Common myeloid progenitor, CD34-positive (primary cell): ENCODE data around the gene EFCAB3.
"Not testable (repeated sequence)": the region's sequence is repeated elsewhere in the genome, so short reads cannot be mapped to it uniquely, and the experiment has no call there.

Experiments
- CTCF ChIA-PET: fragments of 350-600 bp; sonication (Branson Sonifier 250); formaldehyde crosslinking; loops from one replicate; lab custom pipeline; 2021; ENCODE audit warnings: antibody characterized with exemption; lab: Charles Lee
- POLR2A ChIA-PET: fragments of 350-600 bp; sonication (Branson Sonifier 250); formaldehyde crosslinking; loops from one replicate; lab custom pipeline; 2021; ENCODE audit warnings: antibody characterized with exemption; lab: Charles Lee
- DNase-seq, 3 donors: peaks; one replicate each; pipeline versions ENCODE4 v3.0.0 to v3.0.0-alpha.2; 2013
- H3K27ac ChIP-seq, 2 experiments: 1 replicate in 1 of 2; 2 replicates in 1 of 2; pipeline ENCODE4 v1.7.0; 2013; ENCODE audit warnings: inconsistent platforms in 2 of 2, low read length in 2 of 2, mild to moderate bottlenecking in 2 of 2, low read depth in 1 of 2, moderate library complexity in 1 of 2; ENCODE audit not compliant: severe bottlenecking in 2 of 2, insufficient read depth in 1 of 2, poor library complexity in 1 of 2
- H3K27me3 ChIP-seq, 5 experiments: replicated peaks in 2 of 5; 1 replicate in 3 of 5; 2 replicates in 2 of 5; pipeline versions ENCODE4 v1.6.1 to v1.7.0; 2013; ENCODE audit warnings: low read length in 4 of 5, mild to moderate bottlenecking in 2 of 5, moderate library complexity in 2 of 5, inconsistent platforms in 1 of 5; ENCODE audit not compliant: insufficient read depth in 5 of 5, control insufficient read depth in 4 of 5
- H3K36me3 ChIP-seq, 4 experiments: 1 replicate in 2 of 4; 2 replicates in 2 of 4; pipeline versions ENCODE4 v1.6.1 to v1.7.0; 2013; ENCODE audit warnings: low read length in 3 of 4, control low read depth in 1 of 4, mild to moderate bottlenecking in 1 of 4; ENCODE audit not compliant: control insufficient read depth in 4 of 4, insufficient read depth in 4 of 4
- H3K4me1 ChIP-seq, 4 experiments: 1 replicate in 3 of 4; 2 replicates in 1 of 4; pipeline versions ENCODE4 v1.6.1 to v1.7.1; 2013; ENCODE audit warnings: low read length in 3 of 4, mild to moderate bottlenecking in 3 of 4, control low read depth in 1 of 4, inconsistent platforms in 1 of 4, moderate library complexity in 1 of 4; ENCODE audit not compliant: control insufficient read depth in 4 of 4, insufficient read depth in 4 of 4; ENCODE audit errors: control extremely low read depth in 1 of 4
- H3K4me3 ChIP-seq, 7 experiments: 1 replicate in 4 of 7; 2 replicates in 3 of 7; pipeline versions ENCODE4 v1.5.1 to v1.7.0; 2013; ENCODE audit warnings: mild to moderate bottlenecking in 7 of 7, low read length in 6 of 7, moderate library complexity in 6 of 7, inconsistent platforms in 2 of 7, low read depth in 2 of 7, control low read depth in 1 of 7; ENCODE audit not compliant: insufficient read depth in 4 of 7, control insufficient read depth in 1 of 7; ENCODE audit errors: extremely low read depth in 1 of 7
- H3K9me3 ChIP-seq, 5 experiments: 1 replicate in 4 of 5; 2 replicates in 1 of 5; pipeline versions ENCODE4 v1.6.1 to v1.7.1; 2013; ENCODE audit warnings: low read length in 4 of 5, mild to moderate bottlenecking in 2 of 5, inconsistent platforms in 1 of 5, low read depth in 1 of 5, moderate library complexity in 1 of 5; ENCODE audit not compliant: control insufficient read depth in 4 of 5, insufficient read depth in 2 of 5; ENCODE audit errors: control extremely low read depth in 1 of 5
- WGBS: methylation state at CpG from one replicate; pipeline ENCODE4 v1.1.5; 2013; ENCODE audit not compliant: insufficient coverage; 5-methylcytosine and 5-hydroxymethylcytosine counted together

Gene EFCAB3

GRCh38 chr17:62392908-62393307 lies 12.6 kb downstream of the EFCAB3 start:
- peaks cover 0 to 14% (median 12%) of the 10 kb centered on the region in 4 experiments for H3K4me1 ChIP-seq
- H3K27ac ChIP-seq: no peak overlapping the region
- ChIA-PET POLR2A (no interaction called here), CTCF (no interaction called here)
- no peak for DNase-seq
- H3K36me3 ChIP-seq: no peaks in the 10 kb centered on the region
- no peaks in the 10 kb centered on the region for H3K27me3 ChIP-seq
- no CpG with 5 or more reads among the region's 1 CpG for WGBS
- no peak overlapping the region for H3K4me3 ChIP-seq
- no peaks in the 10 kb centered on the region for H3K9me3 ChIP-seq

- POLR2A ChIA-PET: no interaction called here
- CTCF ChIA-PET: no interaction called here
- Histone ChIP-seq H3K9me3 (no peaks in the 10 kb centered on the region), H3K27me3 (no peaks in the 10 kb centered on the region), H3K4me3 (no peak overlapping the region), H3K36me3 (no peaks in the 10 kb centered on the region), H3K27ac (no peak overlapping the region), H3K4me1 (no peaks in the 10 kb centered on the region)
- WGBS: no CpG with 5 or more reads among the region's 1 CpG
- no peak for DNase-seq
Observed at GRCh38 chr17:62398891-62399290, 18.5 kb downstream of the EFCAB3 start.

GRCh38 chr17:62405451-62405850 lies 25.1 kb downstream of the EFCAB3 start:
- no peak overlapping the region for H3K27ac ChIP-seq
- H3K9me3 ChIP-seq: no peaks in the 10 kb centered on the region
- H3K4me3 ChIP-seq: no peak overlapping the region
- H3K27me3 ChIP-seq: no peaks in the 10 kb centered on the region
- CTCF ChIA-PET: no interaction called here
- 80% methylated on average over 1 of the region's 2 CpGs for WGBS
- POLR2A ChIA-PET: no interaction called here
- no peaks in the 10 kb centered on the region for H3K4me1 ChIP-seq
- no peaks in the 10 kb centered on the region for H3K36me3 ChIP-seq
- no peak for DNase-seq

GRCh38 chr17:62413090-62413489 lies 32.7 kb downstream of the EFCAB3 start:
- POLR2A ChIA-PET, CTCF ChIA-PET: not testable (repeated sequence)

GRCh38 chr17:62423647-62424461 lies 43.5 kb downstream of the EFCAB3 start, which contains the start of gene METTL2A:
Gene METTL2A, plus strand, starts transcription at chr17:62423897. Its CDS starts 6 bp downstream, at chr17:62423903.
- CTCF ChIA-PET, H3K9me3 ChIP-seq, H3K27me3 ChIP-seq, POLR2A ChIA-PET: not testable (repeated sequence)
- peaks cover 2 to 14% (median 6%) of the 10 kb centered on the region in 4 experiments for H3K36me3 ChIP-seq
- peak within 1 kb of the TSS; percentile 50 to 78 for H3K27ac ChIP-seq
- DNase-seq: peak; percentile 86 to 93 (median 87)
- peak within 1 kb of the TSS; percentile 44 to 87 (median 77) for H3K4me3 ChIP-seq
- WGBS: 0% methylated on average over 45 of the region's 58 CpGs
- peaks cover 4 to 13% (median 7%) of the 10 kb centered on the region in 4 experiments for H3K4me1 ChIP-seq

More at GRCh38 chr17:62413090-62413489, 32.7 kb downstream of the EFCAB3 start:
- H3K36me3 ChIP-seq, H3K9me3 ChIP-seq, H3K4me1 ChIP-seq, H3K4me3 ChIP-seq, DNase-seq, H3K27ac ChIP-seq, H3K27me3 ChIP-seq: not testable (repeated sequence)
- WGBS: no CpG with 5 or more reads among the region's 1 CpG

GRCh38 chr17:62426214-62426613 lies 45.9 kb downstream of the EFCAB3 start:
- no CpG with 5 or more reads among the region's 2 CpGs for WGBS
- POLR2A ChIA-PET, H3K9me3 ChIP-seq, H3K27ac ChIP-seq, H3K4me3 ChIP-seq, DNase-seq, H3K27me3 ChIP-seq, CTCF ChIA-PET: not testable (repeated sequence)
- Histone ChIP-seq H3K36me3 (peaks cover 2 to 14% (median 8%) of the 10 kb centered on the region in 4 experiments), H3K4me1 (peaks cover 4 to 13% (median 7%) of the 10 kb centered on the region in 4 experiments)

- H3K27me3 ChIP-seq, H3K4me3 ChIP-seq, H3K9me3 ChIP-seq, H3K4me1 ChIP-seq, CTCF ChIA-PET, POLR2A ChIA-PET, H3K27ac ChIP-seq, DNase-seq: not testable (repeated sequence)
- WGBS: no CpG with 5 or more reads among the region's 4 CpGs
- peaks cover 0 to 14% (median 1%) of the 10 kb centered on the region in 4 experiments for H3K36me3 ChIP-seq
Observed at GRCh38 chr17:62435251-62435650, 54.9 kb downstream of the EFCAB3 start.
